ENCODE data around the gene EPHB1.

DNA sequence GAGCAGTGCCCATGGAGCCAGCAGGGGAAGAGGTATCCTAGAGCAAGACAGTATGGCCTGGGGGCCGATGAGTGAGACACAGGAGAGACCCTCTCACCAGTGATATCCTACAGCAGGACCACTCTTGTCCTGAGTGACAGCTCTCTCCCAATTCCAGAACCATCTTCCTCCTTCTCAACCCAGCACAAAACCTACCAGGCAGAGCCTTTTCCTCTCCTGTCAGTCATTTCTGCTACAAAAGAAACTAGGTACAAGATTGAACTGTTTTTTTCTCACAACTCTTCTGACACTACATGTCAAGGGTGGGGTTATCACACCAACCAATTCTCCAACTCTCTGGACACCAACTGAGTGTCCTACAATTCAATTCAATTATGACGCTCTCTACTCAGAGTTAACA is 506.6 kb downstream of the EPHB1 start:
- TF ChIP-seq SIN3A (IDR thresholded peaks at IDR 0.05; ENCODE audit: borderline replicate concordance, insufficient read depth, low read length): no peak
- no peak for TF ChIP-seq TAF1 (IDR thresholded peaks at IDR 0.05; ENCODE audit: borderline replicate concordance, insufficient read depth, low read length)
- TF ChIP-seq POLR2AphosphoS5 (IDR thresholded peaks at IDR 0.05; ENCODE audit: low read depth, low read length): no peak
- TF ChIP-seq, protein P1, sequence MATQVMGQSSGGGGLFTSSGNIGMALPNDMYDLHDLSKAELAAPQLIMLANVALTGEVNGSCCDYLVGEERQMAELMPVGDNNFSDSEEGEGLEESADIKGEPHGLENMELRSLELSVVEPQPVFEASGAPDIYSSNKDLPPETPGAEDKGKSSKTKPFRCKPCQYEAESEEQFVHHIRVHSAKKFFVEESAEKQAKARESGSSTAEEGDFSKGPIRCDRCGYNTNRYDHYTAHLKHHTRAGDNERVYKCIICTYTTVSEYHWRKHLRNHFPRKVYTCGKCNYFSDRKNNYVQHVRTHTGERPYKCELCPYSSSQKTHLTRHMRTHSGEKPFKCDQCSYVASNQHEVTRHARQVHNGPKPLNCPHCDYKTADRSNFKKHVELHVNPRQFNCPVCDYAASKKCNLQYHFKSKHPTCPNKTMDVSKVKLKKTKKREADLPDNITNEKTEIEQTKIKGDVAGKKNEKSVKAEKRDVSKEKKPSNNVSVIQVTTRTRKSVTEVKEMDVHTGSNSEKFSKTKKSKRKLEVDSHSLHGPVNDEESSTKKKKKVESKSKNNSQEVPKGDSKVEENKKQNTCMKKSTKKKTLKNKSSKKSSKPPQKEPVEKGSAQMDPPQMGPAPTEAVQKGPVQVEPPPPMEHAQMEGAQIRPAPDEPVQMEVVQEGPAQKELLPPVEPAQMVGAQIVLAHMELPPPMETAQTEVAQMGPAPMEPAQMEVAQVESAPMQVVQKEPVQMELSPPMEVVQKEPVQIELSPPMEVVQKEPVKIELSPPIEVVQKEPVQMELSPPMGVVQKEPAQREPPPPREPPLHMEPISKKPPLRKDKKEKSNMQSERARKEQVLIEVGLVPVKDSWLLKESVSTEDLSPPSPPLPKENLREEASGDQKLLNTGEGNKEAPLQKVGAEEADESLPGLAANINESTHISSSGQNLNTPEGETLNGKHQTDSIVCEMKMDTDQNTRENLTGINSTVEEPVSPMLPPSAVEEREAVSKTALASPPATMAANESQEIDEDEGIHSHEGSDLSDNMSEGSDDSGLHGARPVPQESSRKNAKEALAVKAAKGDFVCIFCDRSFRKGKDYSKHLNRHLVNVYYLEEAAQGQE (IDR thresholded peaks at IDR 0.05; ENCODE audit: insufficient read depth in 1 of 2, low read depth in 2 of 2, low read length in 2 of 2): no peak
- TF ChIP-seq FOXP2 (optimal IDR thresholded peaks at IDR 0.05; ENCODE audit: borderline replicate concordance, extremely low read depth, extremely low read length, insufficient read depth): no peak

All from PFSK-1 (cell line).